ENCODE measurements around the gene GABPA.

GRCh38 chr21:25733859-25734653 lies 716 bp upstream of the GABPA start:
- TF ChIP-seq NFIC (IDR thresholded peaks at IDR 0.05; ENCODE audit: borderline replicate concordance) (no peak), POLR2AphosphoS5 (IDR thresholded peaks at IDR 0.05; ENCODE audit: low read depth, low read length) (0 out of 2 replicates have a peak, but pooled peaks have one; percentile 11), USF2 (IDR thresholded peaks at IDR 0.05; ENCODE audit: borderline replicate concordance, low read depth, low read length) (no peak), JUND (IDR thresholded peaks at IDR 0.05) (no peak), GABPA (IDR thresholded peaks at IDR 0.05; ENCODE audit: low read depth) (no peak), TCF12 (IDR thresholded peaks at IDR 0.05) (no peak), TEAD4 (IDR thresholded peaks at IDR 0.05; ENCODE audit: borderline replicate concordance, insufficient read depth) (no peak), REST (IDR thresholded peaks at IDR 0.05; ENCODE audit: low read depth, low read length) (no peak), EP300 (IDR thresholded peaks at IDR 0.05; ENCODE audit: borderline replicate concordance in 1 of 2, low read depth in 1 of 2, low read length in 1 of 2) (no peak)
- TF ChIP-seq, protein P1, sequence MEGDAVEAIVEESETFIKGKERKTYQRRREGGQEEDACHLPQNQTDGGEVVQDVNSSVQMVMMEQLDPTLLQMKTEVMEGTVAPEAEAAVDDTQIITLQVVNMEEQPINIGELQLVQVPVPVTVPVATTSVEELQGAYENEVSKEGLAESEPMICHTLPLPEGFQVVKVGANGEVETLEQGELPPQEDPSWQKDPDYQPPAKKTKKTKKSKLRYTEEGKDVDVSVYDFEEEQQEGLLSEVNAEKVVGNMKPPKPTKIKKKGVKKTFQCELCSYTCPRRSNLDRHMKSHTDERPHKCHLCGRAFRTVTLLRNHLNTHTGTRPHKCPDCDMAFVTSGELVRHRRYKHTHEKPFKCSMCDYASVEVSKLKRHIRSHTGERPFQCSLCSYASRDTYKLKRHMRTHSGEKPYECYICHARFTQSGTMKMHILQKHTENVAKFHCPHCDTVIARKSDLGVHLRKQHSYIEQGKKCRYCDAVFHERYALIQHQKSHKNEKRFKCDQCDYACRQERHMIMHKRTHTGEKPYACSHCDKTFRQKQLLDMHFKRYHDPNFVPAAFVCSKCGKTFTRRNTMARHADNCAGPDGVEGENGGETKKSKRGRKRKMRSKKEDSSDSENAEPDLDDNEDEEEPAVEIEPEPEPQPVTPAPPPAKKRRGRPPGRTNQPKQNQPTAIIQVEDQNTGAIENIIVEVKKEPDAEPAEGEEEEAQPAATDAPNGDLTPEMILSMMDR (IDR thresholded peaks at IDR 0.05) = no peak

Measured in SK-N-SH (cell line).